PC-3 (cell line): ENCODE measurements around the gene KISS1. TPM values are rescaled to one million over a fixed set of nuclear protein-coding genes. Genes with fewer than 3 reads are reported as not detected.

ENCODE experiments used
- ATAC-seq: fragments of 200-7000 bp; cut with Tn5 transposase; 2 replicates; pipeline ENCODE4 v1.9.1; 2020; ENCODE audit warnings: mild to moderate bottlenecking, moderate library complexity
- BruUV-seq: library from RNA; stranded (reverse); fragments of 400-500 nt; replicated peaks from 2 replicates; lab custom pipeline; 2021; lab: Mats Ljungman, UMichigan
- CTCF ChIA-PET: fragments of 300-600 bp; sonication (Branson Sonifier 250); formaldehyde crosslinking; loops from one replicate; lab custom pipeline; 2022; ENCODE audit warnings: antibody characterized with exemption; lab: Charles Lee
- POLR2A ChIA-PET: fragments of 300-600 bp; sonication (Branson Sonifier 250); formaldehyde crosslinking; loops from one replicate; lab custom pipeline; 2022; ENCODE audit warnings: antibody characterized with exemption; ENCODE audit not compliant: unreplicated experiment; lab: Charles Lee
- DNase-seq: peaks from one replicate; pipeline ENCODE4 v3.0.0-alpha.2; 2015
- H2AFZ ChIP-seq: fragments of 300-600 bp; sonication (generic); 2 replicates; pipeline ENCODE4 v1.6.0; 2016; ENCODE audit warnings: antibody characterized with exemption, low read length
- H3F3A ChIP-seq: fragments of 300-600 bp; sonication (generic); one replicate; pipeline ENCODE4 v1.6.0; 2017; ENCODE audit warnings: antibody characterized with exemption, low read length, control low read depth, mild to moderate bottlenecking; ENCODE audit not compliant: unreplicated experiment
- H3K27ac ChIP-seq: fragments of 300-600 bp; sonication (generic); 2 replicates; pipeline ENCODE4 v1.5.1; 2016; ENCODE audit warnings: mild to moderate bottlenecking, low read length
- H3K27me3 ChIP-seq: fragments of 300-600 bp; sonication (generic); 2 replicates; pipeline ENCODE4 v1.6.1; 2016; ENCODE audit warnings: low read length, mixed read lengths
- H3K36me3 ChIP-seq: fragments of 300-600 bp; sonication (generic); 2 replicates; pipeline ENCODE4 v1.6.1; 2016; ENCODE audit warnings: low read depth, mixed run types, low read length, mixed read lengths
- H3K4me1 ChIP-seq: fragments of 300-600 bp; sonication (generic); 2 replicates; pipeline ENCODE4 v1.5.1; 2016; ENCODE audit warnings: low read length; ENCODE audit not compliant: insufficient read depth
- H3K4me2 ChIP-seq: fragments of 300-600 bp; sonication (generic); 2 replicates; pipeline ENCODE4 v1.6.0; 2016; ENCODE audit warnings: low read length
- H3K4me3 ChIP-seq: fragments of 300-600 bp; sonication (generic); 2 replicates; pipeline ENCODE4 v1.5.1; 2016; ENCODE audit warnings: mild to moderate bottlenecking, low read length, mixed read lengths
- H3K79me2 ChIP-seq: fragments of 300-600 bp; sonication (generic); 2 replicates; pipeline ENCODE4 v1.6.1; 2017; ENCODE audit warnings: low read length, mixed read lengths
- H3K9ac ChIP-seq: fragments of 300-600 bp; sonication (generic); 2 replicates; pipeline ENCODE4 v1.6.0; 2016; ENCODE audit warnings: mild to moderate bottlenecking, low read length
- H3K9me2 ChIP-seq: fragments of 300-600 bp; sonication (generic); replicated peaks from 2 replicates; pipeline ENCODE4 v1.6.1; 2016; ENCODE audit warnings: mixed run types, low read length, mixed read lengths
- H3K9me3 ChIP-seq: fragments of 300-600 bp; sonication (generic); 2 replicates; pipeline ENCODE4 v1.6.1; 2016; ENCODE audit warnings: low read length, mixed read lengths
- H4K20me1 ChIP-seq: fragments of 300-600 bp; sonication (generic); 2 replicates; pipeline ENCODE4 v1.6.1; 2016; ENCODE audit warnings: low read length, mixed read lengths
- EZH2 ChIP-seq: fragments of 300-600 bp; sonication (generic); IDR thresholded peaks from one replicate; pipeline ENCODE4 v1.6.1; 2017; ENCODE audit warnings: antibody characterized with exemption, mild to moderate bottlenecking, low read length; ENCODE audit not compliant: unreplicated experiment
- EZH2phosphoT487 ChIP-seq: fragments of 300-600 bp; sonication (generic); IDR thresholded peaks from 2 replicates; pipeline ENCODE4 v1.6.1; 2018; ENCODE audit warnings: mild to moderate bottlenecking, antibody characterized with exemption, low read length, borderline replicate concordance
- intact Hi-C: fragments of 100-400 bp; cut with micrococcal nuclease; formaldehyde crosslinking; loops from 2 replicates; pipeline ENCODE4 v1.9.0; 2023
- total RNA-seq: library from RNA; depleted of rRNA; stranded (reverse); fragments of >200 nt; gene quantifications from 2 replicates; pipeline ENCODE4 v1.2.3, GENCODE V29; 2014
- TF ChIP-seq, protein P1 (sequence below): fragments of 300-600 bp; sonication (generic); conservative IDR thresholded peaks from 2 replicates; pipeline ENCODE4 v1.5.1; 2017; ENCODE audit warnings: antibody characterized with exemption, low read depth, mild to moderate bottlenecking, low read length

The KISS1 gene
- total RNA-seq, 1 experiment from 2014 or later = 12.3 TPM

DNA sequence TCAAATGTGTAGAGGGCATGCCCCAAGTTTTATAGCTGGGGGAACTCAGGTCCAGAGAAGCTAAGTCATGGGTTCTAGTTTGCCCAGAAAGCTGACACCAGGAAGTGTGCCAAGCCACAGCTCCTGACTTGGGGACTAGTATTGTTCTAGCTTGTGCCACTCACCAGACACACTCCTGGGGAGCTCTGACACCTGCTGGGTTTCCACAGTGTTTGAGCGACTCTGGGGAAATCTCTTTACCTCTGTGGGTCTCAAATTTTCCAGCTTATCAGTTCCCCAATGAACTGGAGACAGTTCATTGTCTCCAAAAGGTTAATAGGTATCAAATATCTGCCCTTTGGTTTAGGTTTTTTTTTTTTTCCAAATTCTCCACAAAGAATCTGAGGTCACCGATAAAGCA lies 4.2 kb downstream of the KISS1 start:
- no peaks in the 10 kb centered on the region for H3F3A ChIP-seq
- DNase-seq = no peak
- no peaks in the 10 kb centered on the region for H3K79me2 ChIP-seq
- intact Hi-C loops = no loop called here
- H3K27ac ChIP-seq = no peak overlapping the region
- no peak overlapping the region for H3K9ac ChIP-seq
- H3K27me3 ChIP-seq = no peaks in the 10 kb centered on the region
- H3K9me3 ChIP-seq = no peaks in the 10 kb centered on the region
- POLR2A ChIA-PET = interaction anchor here (0.5 kb wide), 1 partner anchor 186 kb away, joined by 3 read pairs; no protein-coding TSS in a partner anchor
- no peak for ATAC-seq
- H3K36me3 ChIP-seq = no peaks in the 10 kb centered on the region
- TF ChIP-seq EZH2 = no peak
- TF ChIP-seq, protein P1, sequence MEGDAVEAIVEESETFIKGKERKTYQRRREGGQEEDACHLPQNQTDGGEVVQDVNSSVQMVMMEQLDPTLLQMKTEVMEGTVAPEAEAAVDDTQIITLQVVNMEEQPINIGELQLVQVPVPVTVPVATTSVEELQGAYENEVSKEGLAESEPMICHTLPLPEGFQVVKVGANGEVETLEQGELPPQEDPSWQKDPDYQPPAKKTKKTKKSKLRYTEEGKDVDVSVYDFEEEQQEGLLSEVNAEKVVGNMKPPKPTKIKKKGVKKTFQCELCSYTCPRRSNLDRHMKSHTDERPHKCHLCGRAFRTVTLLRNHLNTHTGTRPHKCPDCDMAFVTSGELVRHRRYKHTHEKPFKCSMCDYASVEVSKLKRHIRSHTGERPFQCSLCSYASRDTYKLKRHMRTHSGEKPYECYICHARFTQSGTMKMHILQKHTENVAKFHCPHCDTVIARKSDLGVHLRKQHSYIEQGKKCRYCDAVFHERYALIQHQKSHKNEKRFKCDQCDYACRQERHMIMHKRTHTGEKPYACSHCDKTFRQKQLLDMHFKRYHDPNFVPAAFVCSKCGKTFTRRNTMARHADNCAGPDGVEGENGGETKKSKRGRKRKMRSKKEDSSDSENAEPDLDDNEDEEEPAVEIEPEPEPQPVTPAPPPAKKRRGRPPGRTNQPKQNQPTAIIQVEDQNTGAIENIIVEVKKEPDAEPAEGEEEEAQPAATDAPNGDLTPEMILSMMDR = no peak
- no peak for TF ChIP-seq EZH2phosphoT487
- no peaks in the 10 kb centered on the region for H3K9me2 ChIP-seq
- CTCF ChIA-PET = interaction anchor here (0.7 kb wide), 1 partner anchor 332 kb away, joined by 4 read pairs; no protein-coding TSS in a partner anchor
- H3K4me2 ChIP-seq = no peak overlapping the region
- no peak overlapping the region for H3K4me3 ChIP-seq
- H4K20me1 ChIP-seq = no peaks in the 10 kb centered on the region
- H2AFZ ChIP-seq = no peak overlapping the region
- no TSS peak for BruUV-seq
- peaks cover 34% of the 10 kb centered on the region for H3K4me1 ChIP-seq

DNA sequence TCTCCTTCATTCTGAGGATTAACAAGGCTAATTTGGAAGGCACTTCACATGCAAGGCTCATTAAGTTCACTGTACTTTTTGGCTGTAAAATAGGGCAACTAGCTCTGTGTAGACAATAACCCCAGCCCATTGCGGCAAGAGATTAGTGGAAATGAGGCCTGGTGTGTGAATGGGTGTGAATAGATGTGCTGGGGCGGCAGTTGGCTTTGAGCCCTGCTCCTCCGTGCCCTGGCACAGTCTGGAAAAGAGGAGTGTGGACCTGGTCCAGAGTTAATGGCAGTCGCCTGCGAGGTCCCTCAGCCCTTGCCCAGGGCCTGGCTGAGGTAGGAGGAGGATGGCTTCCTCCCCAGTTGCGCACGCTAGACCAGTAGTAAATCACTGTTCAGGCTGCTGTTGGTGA lies 4.8 kb downstream of the KISS1 start:
- H3K4me2 ChIP-seq = no peak overlapping the region
- no peaks in the 10 kb centered on the region for H3K9me2 ChIP-seq
- H3K27me3 ChIP-seq = no peaks in the 10 kb centered on the region
- TSS peak; percentile 57 for BruUV-seq
- no peaks in the 10 kb centered on the region for H3K9me3 ChIP-seq
- ChIA-PET CTCF (interaction anchor here (0.9 to 1.9 kb wide), 4 partner anchors 15 to 29 kb away, joined by 3 to 5 read pairs (median 4); no protein-coding TSS in a partner anchor), POLR2A (interaction anchor here (0.5 kb wide), 1 partner anchor 187 kb away, joined by 3 read pairs; no protein-coding TSS in a partner anchor)
- ATAC-seq = no peak
- intact Hi-C loops = loop anchor here (2.0 kb wide), 1 partner anchor 17 kb away; no protein-coding TSS in a partner anchor
- H3K9ac ChIP-seq = no peak overlapping the region
- H3K79me2 ChIP-seq = no peaks in the 10 kb centered on the region
- H3K36me3 ChIP-seq = no peaks in the 10 kb centered on the region
- H3K4me1 ChIP-seq = peaks cover 34% of the 10 kb centered on the region
- H3F3A ChIP-seq = no peaks in the 10 kb centered on the region
- no peak overlapping the region for H3K27ac ChIP-seq
- H2AFZ ChIP-seq = no peak overlapping the region
- no peak for TF ChIP-seq EZH2phosphoT487
- TF ChIP-seq, protein P1 = no peak
- no peak for TF ChIP-seq EZH2
- no peak overlapping the region for H3K4me3 ChIP-seq
- no peaks in the 10 kb centered on the region for H4K20me1 ChIP-seq
- DNase-seq = no peak
